ENCODE measurements around the gene SNCAIP.
"Not testable (repeated sequence)": the region's sequence is repeated elsewhere in the genome, so short reads cannot be mapped to it uniquely, and the experiment has no call there.

Gene SNCAIP

DNA sequence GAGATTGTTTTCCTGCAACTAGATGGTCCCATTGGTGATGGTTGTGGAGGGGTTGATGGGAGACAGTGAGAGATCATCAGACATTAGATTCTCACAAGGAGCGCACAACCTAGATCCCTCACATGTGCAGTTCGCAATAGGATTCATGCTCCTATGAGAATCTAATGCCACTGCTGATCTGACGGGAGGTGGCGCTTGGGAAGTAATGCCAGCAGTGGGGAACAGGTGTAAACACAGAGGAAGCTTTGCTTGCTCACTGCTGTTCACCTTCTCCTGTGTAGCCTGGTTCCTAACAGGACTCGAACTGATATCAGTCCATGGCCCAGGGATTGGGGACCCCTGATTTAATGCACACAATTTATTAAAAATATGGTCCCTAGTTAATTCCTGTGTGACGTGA lies 18.8 kb downstream of the SNCAIP start:
- no peak overlapping the region for H3K9ac ChIP-seq (ENCODE audit: low read depth, low read length)
- H3K4me1 ChIP-seq (ENCODE audit: insufficient read depth, low read length): peaks cover 8% of the 10 kb centered on the region; the same call in 1 of the 2 replicates
- H3K36me3 ChIP-seq (ENCODE audit: insufficient read depth, low read length): no peaks in the 10 kb centered on the region
- H3K9me3 ChIP-seq (ENCODE audit: control insufficient read depth, insufficient read depth, low read length): no peaks in the 10 kb centered on the region

DNA sequence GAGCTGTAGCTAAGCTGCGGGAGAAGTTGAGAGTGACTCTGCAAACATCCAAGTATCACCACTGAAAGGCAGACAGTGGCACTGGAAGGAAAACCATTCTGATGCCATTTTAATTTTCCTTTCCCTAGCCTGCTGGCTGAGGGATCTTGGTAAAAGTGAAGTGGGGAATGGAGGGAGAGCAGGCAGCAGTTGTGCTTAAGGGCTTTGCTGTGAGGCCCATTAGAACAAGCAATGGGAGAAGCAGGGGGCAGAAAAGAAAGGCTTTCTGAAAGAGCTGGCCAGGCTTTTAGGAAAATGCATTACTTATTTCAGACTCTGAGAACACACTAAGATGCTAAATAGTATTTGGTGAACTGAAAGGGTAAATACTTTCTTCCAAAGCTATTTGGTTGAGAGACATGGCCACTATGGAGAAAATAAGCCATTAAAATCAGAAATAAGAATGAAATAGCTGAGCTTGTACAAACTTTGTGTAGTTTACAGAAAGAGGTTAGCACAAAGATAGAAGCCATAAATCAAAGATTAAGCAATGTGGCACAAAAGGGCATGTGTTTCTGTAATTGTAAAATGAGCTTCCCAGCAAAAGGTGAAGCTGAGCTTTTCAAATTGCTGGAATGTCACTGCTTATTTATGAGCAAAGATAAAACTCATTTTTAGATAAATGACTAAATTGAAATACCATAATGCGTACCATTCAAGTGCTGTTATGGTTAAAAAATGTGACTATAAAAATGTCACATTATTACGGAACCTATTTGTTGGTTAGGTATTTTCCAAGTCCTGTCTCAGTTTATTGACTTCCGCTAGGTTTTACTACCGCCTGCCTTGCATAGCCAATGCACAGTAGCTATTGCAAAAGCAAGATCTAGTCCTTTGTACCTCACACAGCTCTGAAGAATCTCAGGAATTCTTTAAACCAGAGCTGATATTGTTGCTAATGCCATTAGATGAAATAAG lies 20.8 kb downstream of the SNCAIP start:
- no peak overlapping the region for H3K9ac ChIP-seq (ENCODE audit: low read depth, low read length)

DNA sequence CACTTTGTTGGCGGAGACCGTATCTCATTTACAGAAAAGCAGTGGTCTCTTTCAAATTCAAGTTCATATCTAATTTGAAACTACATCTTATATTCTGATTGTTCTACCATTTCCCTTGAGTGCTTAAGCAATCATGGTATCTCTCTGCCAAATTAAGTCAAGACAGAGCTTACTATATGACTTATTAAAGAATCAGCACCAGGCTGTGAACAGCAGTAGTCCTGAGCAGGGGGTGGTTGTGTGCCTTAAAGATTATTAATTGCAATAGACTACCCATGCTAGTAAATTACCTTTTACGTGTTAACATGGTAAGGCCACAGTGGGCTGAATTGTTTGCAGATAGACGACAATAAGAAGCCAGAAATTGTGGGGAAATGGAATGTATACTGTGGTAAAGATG lies 21.5 kb downstream of the SNCAIP start:
- Histone ChIP-seq H3K36me3 (ENCODE audit: insufficient read depth, low read length) (no peaks in the 10 kb centered on the region), H3K4me1 (ENCODE audit: insufficient read depth, low read length) (peaks cover 8% of the 10 kb centered on the region; the same call in 1 of the 2 replicates), H3K9ac (ENCODE audit: low read depth, low read length) (no peak overlapping the region), H3K9me3 (ENCODE audit: control insufficient read depth, insufficient read depth, low read length) (no peaks in the 10 kb centered on the region)

More for the DNA sequence above, 20.8 kb downstream of the SNCAIP start:
- H3K36me3 ChIP-seq (ENCODE audit: insufficient read depth, low read length): no peaks in the 10 kb centered on the region
- peaks cover 8% of the 10 kb centered on the region; the same call in 1 of the 2 replicates for H3K4me1 ChIP-seq (ENCODE audit: insufficient read depth, low read length)
- H3K9me3 ChIP-seq (ENCODE audit: control insufficient read depth, insufficient read depth, low read length): no peaks in the 10 kb centered on the region

DNA sequence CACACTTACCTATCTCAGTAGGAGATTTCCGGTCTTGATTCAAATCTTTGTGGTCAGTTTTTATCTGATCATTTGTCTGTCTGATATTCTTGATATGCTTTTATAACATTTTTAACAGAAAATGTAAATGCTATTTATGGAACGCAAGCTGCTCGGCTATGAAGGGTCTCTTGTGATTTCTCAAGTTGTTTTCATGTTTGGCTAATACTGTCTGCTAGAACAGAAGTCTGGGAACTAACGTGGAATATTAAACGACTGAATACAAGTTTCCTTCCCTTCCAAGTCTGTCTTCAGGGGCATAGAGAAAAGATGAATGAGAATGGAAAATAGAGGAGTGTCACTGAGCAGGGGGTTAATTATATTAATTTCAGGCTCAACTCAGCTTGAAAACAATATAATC lies 27.6 kb downstream of the SNCAIP start:
- Histone ChIP-seq H3K36me3 (ENCODE audit: insufficient read depth, low read length) (no peaks in the 10 kb centered on the region), H3K9ac (ENCODE audit: low read depth, low read length) (no peak overlapping the region)

DNA sequence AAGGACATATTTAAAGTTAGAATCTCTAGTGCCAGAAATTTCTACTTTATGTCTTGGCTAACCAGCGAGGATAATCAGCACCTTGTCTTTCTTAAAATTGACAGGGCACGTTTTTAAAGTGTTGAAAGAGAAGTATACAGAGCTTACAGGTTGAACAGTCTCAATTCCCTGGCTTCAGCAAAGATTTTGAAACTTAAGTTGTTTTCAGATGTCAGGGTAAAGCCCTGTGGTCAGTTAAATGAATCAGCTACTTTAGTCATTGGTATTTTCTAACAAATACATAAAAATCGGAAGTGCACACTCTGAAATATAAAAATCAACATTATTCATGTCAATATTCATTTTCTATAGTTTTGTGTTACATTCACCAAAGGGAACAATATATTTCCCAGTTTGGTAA lies 29.1 kb downstream of the SNCAIP start:
- Histone ChIP-seq H3K9me3 (ENCODE audit: control insufficient read depth, insufficient read depth, low read length) (no peaks in the 10 kb centered on the region), H3K9ac (ENCODE audit: low read depth, low read length) (no peak overlapping the region)

More for the DNA sequence above, 27.6 kb downstream of the SNCAIP start:
- Histone ChIP-seq H3K4me1 (ENCODE audit: insufficient read depth, low read length) (no peaks in the 10 kb centered on the region), H3K9me3 (ENCODE audit: control insufficient read depth, insufficient read depth, low read length) (no peaks in the 10 kb centered on the region)

DNA sequence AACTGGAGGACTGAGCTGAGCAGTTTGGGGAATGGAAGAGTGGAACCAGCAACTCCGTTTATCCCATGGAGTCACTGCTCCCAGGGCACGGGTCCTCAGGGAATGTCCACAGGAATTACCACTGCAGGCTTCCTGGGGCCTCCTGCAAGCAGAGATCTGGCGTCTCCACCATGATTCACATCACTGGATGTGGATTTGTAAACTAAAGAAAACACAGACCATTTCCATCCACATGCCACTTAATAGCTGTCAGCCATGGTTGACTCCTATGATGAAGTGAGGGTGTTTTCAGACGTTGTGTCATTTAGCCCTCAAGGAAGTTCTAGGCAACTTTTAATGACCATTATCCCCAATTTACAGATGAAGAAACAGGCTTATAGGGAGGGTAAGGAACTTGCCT lies 30.2 kb downstream of the SNCAIP start:
- Histone ChIP-seq H3K36me3 (ENCODE audit: insufficient read depth, low read length) (no peaks in the 10 kb centered on the region), H3K9me3 (ENCODE audit: control insufficient read depth, insufficient read depth, low read length) (no peaks in the 10 kb centered on the region), H3K4me1 (ENCODE audit: insufficient read depth, low read length) (no peaks in the 10 kb centered on the region), H3K9ac (ENCODE audit: low read depth, low read length) (no peak overlapping the region)

More for the DNA sequence above, 29.1 kb downstream of the SNCAIP start:
- Histone ChIP-seq H3K4me1 (ENCODE audit: insufficient read depth, low read length) (no peaks in the 10 kb centered on the region), H3K36me3 (ENCODE audit: insufficient read depth, low read length) (no peaks in the 10 kb centered on the region)

DNA sequence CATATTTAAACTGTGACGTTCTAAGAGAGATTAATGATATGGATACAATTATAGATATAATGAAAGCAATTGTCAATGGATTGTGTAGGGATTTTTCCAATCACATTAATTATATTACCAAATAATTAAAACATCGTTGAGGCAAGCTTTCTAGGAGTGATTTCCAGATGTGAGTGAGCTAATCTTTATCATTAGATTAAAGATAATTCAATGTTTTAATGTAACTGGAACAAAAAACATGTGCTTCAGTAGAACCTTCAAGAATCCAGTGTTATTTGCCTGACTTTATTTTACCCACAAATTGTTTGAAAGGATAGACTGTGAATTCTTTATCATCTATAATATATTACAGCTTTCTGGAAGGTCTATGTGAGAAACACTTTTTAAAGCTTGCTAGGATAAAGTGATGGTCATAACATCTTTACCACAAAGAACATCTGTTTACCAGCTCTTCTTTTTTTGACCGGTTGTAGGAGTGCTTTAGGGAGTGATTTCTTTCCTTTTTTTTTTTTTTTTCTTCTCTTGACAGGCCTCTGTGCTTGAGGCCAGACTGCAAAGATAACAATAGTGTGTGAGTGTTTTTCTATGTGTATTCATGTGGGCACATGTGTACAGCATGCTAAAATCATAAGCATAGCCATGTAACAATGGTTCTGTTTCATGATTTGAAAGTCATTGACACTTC lies 35.0 kb downstream of the SNCAIP start:
- Histone ChIP-seq H3K9ac (ENCODE audit: low read depth, low read length) (no peak overlapping the region), H3K4me1 (ENCODE audit: insufficient read depth, low read length) (peaks cover 6% of the 10 kb centered on the region; the same call in 1 of the 2 replicates), H3K36me3 (ENCODE audit: insufficient read depth, low read length) (no peaks in the 10 kb centered on the region), H3K9me3 (ENCODE audit: control insufficient read depth, insufficient read depth, low read length) (no peaks in the 10 kb centered on the region)

DNA sequence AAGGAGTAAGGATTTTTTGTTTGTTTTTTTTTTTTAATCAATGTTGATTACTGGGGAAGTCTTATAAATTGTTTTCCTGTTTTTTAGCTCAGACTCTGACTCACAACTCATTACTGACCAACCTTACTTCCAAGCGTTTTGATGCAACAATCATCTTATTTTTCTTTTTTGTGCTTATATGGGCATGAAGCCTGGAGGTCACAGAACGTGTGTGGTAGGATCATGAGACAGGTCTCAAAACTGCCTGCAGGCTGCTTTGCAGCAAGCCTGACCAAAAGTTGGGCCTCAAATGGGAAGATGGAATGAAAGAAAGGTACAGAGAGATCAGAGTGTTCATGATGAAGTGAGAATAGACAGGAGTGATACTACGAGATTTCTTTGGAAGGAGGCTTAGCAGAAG lies 38.5 kb downstream of the SNCAIP start:
- no peaks in the 10 kb centered on the region for H3K36me3 ChIP-seq (ENCODE audit: insufficient read depth, low read length)
- peaks cover 20% of the 10 kb centered on the region for H3K4me1 ChIP-seq (ENCODE audit: insufficient read depth, low read length)
- no peaks in the 10 kb centered on the region for H3K9me3 ChIP-seq (ENCODE audit: control insufficient read depth, insufficient read depth, low read length)
- no peak overlapping the region for H3K9ac ChIP-seq (ENCODE audit: low read depth, low read length)

DNA sequence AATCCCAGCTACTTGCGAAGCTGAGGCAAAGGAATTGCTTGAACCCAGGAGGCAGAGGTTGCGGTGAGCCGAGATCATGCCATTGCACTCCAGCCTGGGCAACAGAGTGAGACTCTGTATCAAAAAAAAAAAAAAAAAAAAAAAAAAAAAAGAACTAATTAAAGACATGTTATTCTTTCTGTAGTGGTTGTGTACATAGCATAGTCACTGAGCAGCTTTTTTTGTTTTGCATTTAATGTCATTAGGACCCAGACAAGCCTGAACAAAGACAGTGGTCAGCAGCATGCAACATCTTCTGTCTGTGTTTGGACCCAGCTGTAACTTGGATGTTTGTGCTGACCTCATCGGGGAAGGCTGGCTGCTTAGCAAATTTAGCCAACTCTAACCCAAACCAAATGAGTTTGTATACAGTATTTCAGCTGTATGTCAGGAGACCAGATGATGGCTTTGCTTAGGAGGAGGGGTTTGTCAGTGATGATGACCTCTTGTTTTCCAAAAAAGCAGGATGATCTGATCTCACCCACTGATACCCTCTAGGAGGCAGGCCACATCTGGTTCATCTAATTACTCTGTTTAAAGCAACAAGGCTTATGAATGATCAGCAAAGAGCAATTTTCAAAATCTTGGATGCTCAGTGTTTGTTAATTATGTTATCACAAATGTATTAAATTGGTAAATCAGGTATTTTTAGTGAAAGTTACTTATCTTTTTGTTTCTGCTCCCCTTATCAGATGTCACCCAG lies 39.5 kb downstream of the SNCAIP start:
- H3K36me3 ChIP-seq (ENCODE audit: insufficient read depth, low read length): no peaks in the 10 kb centered on the region
- no peak overlapping the region for H3K9ac ChIP-seq (ENCODE audit: low read depth, low read length)
- H3K4me1 ChIP-seq (ENCODE audit: insufficient read depth, low read length): peaks cover 22% of the 10 kb centered on the region
- no peaks in the 10 kb centered on the region for H3K9me3 ChIP-seq (ENCODE audit: control insufficient read depth, insufficient read depth, low read length)

DNA sequence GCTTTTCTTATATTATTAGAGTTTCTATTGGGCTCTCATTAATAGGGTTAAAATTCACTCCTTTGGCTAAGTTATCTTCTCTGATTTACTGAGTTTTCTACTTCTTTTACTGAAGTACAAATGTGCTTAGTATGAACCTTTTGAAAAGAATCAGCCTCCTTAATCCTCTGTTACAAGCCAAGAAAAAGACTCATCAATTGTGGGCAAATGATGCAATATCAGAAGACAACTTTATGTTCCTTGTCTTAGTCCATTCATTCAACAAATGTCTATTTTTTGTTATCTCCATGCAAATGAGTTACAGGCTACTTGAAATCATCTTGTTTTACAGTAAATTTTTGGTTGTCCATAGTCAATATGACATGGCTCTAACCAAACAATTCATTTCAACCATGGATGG lies 40.3 kb downstream of the SNCAIP start:
- H3K4me1 ChIP-seq (ENCODE audit: insufficient read depth, low read length): peaks cover 26% of the 10 kb centered on the region
- no peaks in the 10 kb centered on the region for H3K36me3 ChIP-seq (ENCODE audit: insufficient read depth, low read length)
- no peaks in the 10 kb centered on the region for H3K9me3 ChIP-seq (ENCODE audit: control insufficient read depth, insufficient read depth, low read length)
- no peak overlapping the region for H3K9ac ChIP-seq (ENCODE audit: low read depth, low read length)

DNA sequence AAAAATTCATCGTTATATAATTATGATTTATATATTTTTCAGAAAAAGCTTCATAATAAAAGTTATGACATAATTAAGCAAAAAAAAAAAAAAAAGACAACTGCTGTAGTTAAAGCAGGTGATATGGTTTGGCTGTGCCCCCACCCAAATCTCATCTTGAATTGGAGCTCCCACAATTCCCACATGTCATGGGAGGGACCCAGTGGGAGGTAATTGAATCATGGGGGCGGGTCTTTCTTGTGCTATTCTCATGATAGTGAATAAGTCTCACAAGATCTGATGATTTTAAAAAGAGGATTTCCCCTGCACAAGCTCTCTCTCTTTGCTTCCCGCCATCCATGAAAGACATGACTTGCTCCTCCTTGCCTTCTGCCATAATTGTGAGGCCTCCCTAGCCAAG lies 41.3 kb downstream of the SNCAIP start:
- H3K4me1 ChIP-seq (ENCODE audit: insufficient read depth, low read length): peaks cover 30% of the 10 kb centered on the region
- not testable (repeated sequence) for H3K9me3 ChIP-seq (ENCODE audit: control insufficient read depth, insufficient read depth, low read length); H3K36me3 ChIP-seq (ENCODE audit: insufficient read depth, low read length)

DNA sequence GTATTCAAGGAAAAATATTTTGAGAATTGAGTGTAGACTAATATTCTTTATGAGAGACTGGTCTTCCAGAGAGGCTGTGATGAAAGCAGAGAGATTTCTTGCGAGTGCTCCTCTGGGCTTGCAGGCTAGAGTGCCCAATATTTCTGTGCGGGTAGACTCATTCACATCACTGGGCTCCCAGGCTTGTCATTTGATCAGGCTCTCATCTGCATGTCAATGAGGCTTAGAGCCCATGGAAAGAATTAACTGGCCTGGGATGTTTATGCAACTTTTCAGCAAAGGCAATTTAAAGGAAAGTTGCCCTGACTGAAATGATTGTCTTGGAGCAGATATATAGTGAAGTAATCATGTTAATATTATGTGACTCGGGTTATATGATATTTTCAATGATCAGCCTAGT lies 42.3 kb downstream of the SNCAIP start:
- H3K9me3 ChIP-seq (ENCODE audit: control insufficient read depth, insufficient read depth, low read length): no peaks in the 10 kb centered on the region
- no peaks in the 10 kb centered on the region for H3K36me3 ChIP-seq (ENCODE audit: insufficient read depth, low read length)
- peaks cover 33% of the 10 kb centered on the region for H3K4me1 ChIP-seq (ENCODE audit: insufficient read depth, low read length)
- H3K9ac ChIP-seq (ENCODE audit: low read depth, low read length): no peak overlapping the region

More for the DNA sequence above, 41.3 kb downstream of the SNCAIP start:
- not testable (repeated sequence) for H3K9ac ChIP-seq (ENCODE audit: low read depth, low read length)

DNA sequence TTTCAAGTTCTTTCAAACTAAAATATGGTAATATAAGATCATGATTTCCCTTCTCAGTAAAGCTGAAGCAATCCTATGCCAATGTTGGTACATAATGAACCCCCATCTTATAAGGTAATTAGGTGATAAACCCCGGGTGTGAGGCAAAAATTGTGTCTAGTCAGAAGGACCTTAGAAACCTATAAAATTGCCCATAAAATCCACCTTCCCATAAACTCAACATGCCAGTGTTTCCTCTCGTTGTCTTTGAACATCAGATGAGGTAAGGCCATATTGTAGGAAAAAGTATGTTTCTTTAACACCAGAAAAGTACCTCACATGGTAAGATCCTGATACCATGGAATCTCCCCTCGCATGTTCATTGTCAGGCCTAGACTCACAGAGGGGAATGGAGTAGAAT lies 43.3 kb downstream of the SNCAIP start:
- Histone ChIP-seq H3K9ac (ENCODE audit: low read depth, low read length) (no peak overlapping the region), H3K9me3 (ENCODE audit: control insufficient read depth, insufficient read depth, low read length) (no peaks in the 10 kb centered on the region), H3K4me1 (ENCODE audit: insufficient read depth, low read length) (peaks cover 28% of the 10 kb centered on the region), H3K36me3 (ENCODE audit: insufficient read depth, low read length) (no peaks in the 10 kb centered on the region)

DNA sequence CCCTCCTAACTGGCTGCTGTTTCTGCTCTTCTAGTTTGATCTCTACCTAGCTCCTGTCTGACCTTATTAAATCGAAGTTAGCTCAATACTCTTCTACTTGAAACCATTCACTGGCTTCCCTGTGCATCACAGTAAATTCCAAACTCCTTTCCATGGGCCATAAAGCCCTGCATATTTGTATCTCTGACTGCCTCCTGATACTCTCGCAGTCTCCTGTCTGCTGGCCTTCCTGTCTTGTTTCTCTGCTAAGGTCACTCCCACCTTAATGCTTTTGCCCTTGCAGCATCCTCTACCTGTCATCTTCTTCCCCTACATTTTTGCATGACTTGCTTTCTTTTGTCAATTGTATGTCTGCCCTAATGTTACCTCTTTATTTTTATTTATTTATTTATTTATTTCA lies 44.8 kb downstream of the SNCAIP start:
- Histone ChIP-seq H3K9ac (ENCODE audit: low read depth, low read length) (no peak overlapping the region), H3K4me1 (ENCODE audit: insufficient read depth, low read length) (peaks cover 28% of the 10 kb centered on the region), H3K36me3 (ENCODE audit: insufficient read depth, low read length) (no peaks in the 10 kb centered on the region), H3K9me3 (ENCODE audit: control insufficient read depth, insufficient read depth, low read length) (no peaks in the 10 kb centered on the region)

All from ES-I3 (cell line).